HepG2 (cell line): ENCODE measurements around the gene GNG3. TPM values are rescaled to one million over a fixed set of nuclear protein-coding genes. Genes with fewer than 3 reads are reported as not detected.

ENCODE experiments used
- FOXO1 ChIP-seq: sonication (generic); formaldehyde crosslinking; IDR thresholded peaks from 2 replicates; pipeline ENCODE4 v1.4.0; 2020; ENCODE audit warnings: missing genetic modification reagents
- HIVEP1 ChIP-seq: sonication (generic); formaldehyde crosslinking; IDR thresholded peaks from 2 replicates; pipeline ENCODE4 v1.4.0; 2020; ENCODE audit warnings: mild to moderate bottlenecking, missing genetic modification reagents
- HMGA1 ChIP-seq: sonication (generic); formaldehyde crosslinking; conservative IDR thresholded peaks from 2 replicates; pipeline ENCODE4 v1.4.0; 2020; ENCODE audit warnings: missing genetic modification reagents
- HNRNPL ChIP-seq: fragments of 200-400 bp; formaldehyde crosslinking; IDR thresholded peaks from 2 replicates; pipeline ENCODE4 v1.6.1; 2017; ENCODE audit warnings: mild to moderate bottlenecking, low read depth, low read length
- HOXA5 ChIP-seq: sonication (generic); formaldehyde crosslinking; IDR thresholded peaks from 2 replicates; pipeline ENCODE4 v1.4.0; 2020; ENCODE audit warnings: missing genetic modification reagents
- KLF12 ChIP-seq: sonication (generic); formaldehyde crosslinking; IDR thresholded peaks from 2 replicates; pipeline ENCODE4 v1.4.0; 2020; ENCODE audit warnings: missing genetic modification reagents, borderline replicate concordance
- NCOR1 ChIP-seq: fragments of 200-600 bp; sonication (generic); IDR thresholded peaks from 2 replicates; pipeline ENCODE4 v1.7.0; 2017; ENCODE audit warnings: antibody characterized with exemption, low read length, borderline replicate concordance
- PHF21A ChIP-seq: sonication (generic); formaldehyde crosslinking; IDR thresholded peaks from 2 replicates; pipeline ENCODE4 v1.5.0; 2020; ENCODE audit warnings: mild to moderate bottlenecking, missing genetic modification reagents
- RBFOX2 ChIP-seq: fragments of 200-400 bp; formaldehyde crosslinking; IDR thresholded peaks from 2 replicates; pipeline ENCODE4 v1.6.1; 2017; ENCODE audit warnings: low read depth, mild to moderate bottlenecking, low read length
- RBM22 ChIP-seq: fragments of 200-400 bp; formaldehyde crosslinking; optimal IDR thresholded peaks from 2 replicates; pipeline ENCODE3; 2017; ENCODE audit warnings: mild to moderate bottlenecking, low read length, moderate library complexity
- SAP130 ChIP-seq: IDR thresholded peaks from 2 replicates; pipeline ENCODE4 v1.6.1; 2016; ENCODE audit warnings: low read depth
- TFDP2 ChIP-seq: sonication (generic); formaldehyde crosslinking; IDR thresholded peaks from 2 replicates; pipeline ENCODE4 v1.4.0; 2020; ENCODE audit warnings: missing genetic modification reagents
- ZNF143 ChIP-seq: sonication (generic); formaldehyde crosslinking; IDR thresholded peaks from 2 replicates; pipeline ENCODE4 v1.4.0; 2020; ENCODE audit warnings: missing genetic modification reagents
- ZNF232 ChIP-seq: sonication (generic); formaldehyde crosslinking; IDR thresholded peaks from 2 replicates; pipeline ENCODE4 v1.4.0; 2020; ENCODE audit warnings: missing genetic modification reagents, borderline replicate concordance
- ZNF431 ChIP-seq: sonication (generic); formaldehyde crosslinking; IDR thresholded peaks from 2 replicates; pipeline ENCODE4 v1.9.0; 2022; ENCODE audit warnings: missing genetic modification reagents, low read depth, mild to moderate bottlenecking, borderline replicate concordance
- ZNF44 ChIP-seq: sonication (generic); formaldehyde crosslinking; IDR thresholded peaks from 2 replicates; pipeline ENCODE4 v1.5.1; 2020; ENCODE audit warnings: mild to moderate bottlenecking, missing genetic modification reagents
- ZNF451 ChIP-seq: sonication (generic); formaldehyde crosslinking; IDR thresholded peaks from 2 replicates; pipeline ENCODE4 v1.5.0; 2020; ENCODE audit warnings: mild to moderate bottlenecking, missing genetic modification reagents
- ZNF577 ChIP-seq: sonication (generic); formaldehyde crosslinking; IDR thresholded peaks from 2 replicates; pipeline ENCODE4 v1.4.0; 2020; ENCODE audit warnings: mild to moderate bottlenecking, low read depth, missing genetic modification reagents, borderline replicate concordance
- polyA plus RNA-seq, 8 experiments: library from polyadenylated mRNA; depleted of rRNA in 3 of 8; stranded (reverse) in 7 of 8; unstranded in 1 of 8; fragments of >200 nt; fragmentation: Illumina TruSeq in 4 of 8; extraction: Trizol in 4 of 8; gene quantifications; 2 replicates each; pipeline versions ENCODE4 v1.2.1 to v1.2.3, GENCODE V29; 2011 to 2016; ENCODE audit warnings: low read depth in 4 of 8, missing spikeins in 1 of 8, mixed read lengths in 1 of 8; ENCODE audit not compliant: insufficient read depth in 1 of 8
- total RNA-seq, 5 experiments: library from RNA; depleted of rRNA; stranded (reverse); fragments of >200 nt; fragmentation: Illumina TruSeq; extraction: Trizol; gene quantifications; 2 replicates each; pipeline ENCODE4 v1.2.3, GENCODE V29; 2016; ENCODE audit warnings: low read depth in 1 of 5
- TF ChIP-seq, protein P1 (sequence below): sonication (generic); formaldehyde crosslinking; IDR thresholded peaks from 2 replicates; pipeline ENCODE4 v1.5.0; 2020; ENCODE audit warnings: mild to moderate bottlenecking, missing genetic modification reagents
- TF ChIP-seq, protein P2 (sequence below): sonication (generic); formaldehyde crosslinking; IDR thresholded peaks from 2 replicates; pipeline ENCODE4 v1.4.0; 2020; ENCODE audit warnings: missing genetic modification reagents
- TF ChIP-seq, protein P3 (sequence below): sonication (generic); formaldehyde crosslinking; IDR thresholded peaks from 2 replicates; pipeline ENCODE4 v1.5.1; 2020; ENCODE audit warnings: missing genetic modification reagents, mild to moderate bottlenecking, borderline replicate concordance
- TF ChIP-seq, protein P4 (sequence below): sonication (generic); formaldehyde crosslinking; IDR thresholded peaks from 2 replicates; pipeline ENCODE4 v1.8.1; 2023; ENCODE audit warnings: mild to moderate bottlenecking, missing genetic modification reagents

The GNG3 gene
- total and polyA plus RNA-seq, 2 of the 13 experiments (the other 11 are each of a cell fraction or from before 2014, with no cell fraction given) = not detected

GRCh38 chr11:62666259-62666926, 41.1 kb upstream of the GNG3 start (continued):
- no peak for TF ChIP-seq NCOR1
- TF ChIP-seq, protein P1, sequence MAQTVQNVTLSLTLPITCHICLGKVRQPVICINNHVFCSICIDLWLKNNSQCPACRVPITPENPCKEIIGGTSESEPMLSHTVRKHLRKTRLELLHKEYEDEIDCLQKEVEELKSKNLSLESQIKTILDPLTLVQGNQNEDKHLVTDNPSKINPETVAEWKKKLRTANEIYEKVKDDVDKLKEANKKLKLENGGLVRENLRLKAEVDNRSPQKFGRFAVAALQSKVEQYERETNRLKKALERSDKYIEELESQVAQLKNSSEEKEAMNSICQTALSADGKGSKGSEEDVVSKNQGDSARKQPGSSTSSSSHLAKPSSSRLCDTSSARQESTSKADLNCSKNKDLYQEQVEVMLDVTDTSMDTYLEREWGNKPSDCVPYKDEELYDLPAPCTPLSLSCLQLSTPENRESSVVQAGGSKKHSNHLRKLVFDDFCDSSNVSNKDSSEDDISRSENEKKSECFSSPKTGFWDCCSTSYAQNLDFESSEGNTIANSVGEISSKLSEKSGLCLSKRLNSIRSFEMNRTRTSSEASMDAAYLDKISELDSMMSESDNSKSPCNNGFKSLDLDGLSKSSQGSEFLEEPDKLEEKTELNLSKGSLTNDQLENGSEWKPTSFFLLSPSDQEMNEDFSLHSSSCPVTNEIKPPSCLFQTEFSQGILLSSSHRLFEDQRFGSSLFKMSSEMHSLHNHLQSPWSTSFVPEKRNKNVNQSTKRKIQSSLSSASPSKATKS (CRISPR knock-in tag) = no peak
- no peak for TF ChIP-seq ZNF577 (CRISPR knock-in tag)
- TF ChIP-seq, protein P2, sequence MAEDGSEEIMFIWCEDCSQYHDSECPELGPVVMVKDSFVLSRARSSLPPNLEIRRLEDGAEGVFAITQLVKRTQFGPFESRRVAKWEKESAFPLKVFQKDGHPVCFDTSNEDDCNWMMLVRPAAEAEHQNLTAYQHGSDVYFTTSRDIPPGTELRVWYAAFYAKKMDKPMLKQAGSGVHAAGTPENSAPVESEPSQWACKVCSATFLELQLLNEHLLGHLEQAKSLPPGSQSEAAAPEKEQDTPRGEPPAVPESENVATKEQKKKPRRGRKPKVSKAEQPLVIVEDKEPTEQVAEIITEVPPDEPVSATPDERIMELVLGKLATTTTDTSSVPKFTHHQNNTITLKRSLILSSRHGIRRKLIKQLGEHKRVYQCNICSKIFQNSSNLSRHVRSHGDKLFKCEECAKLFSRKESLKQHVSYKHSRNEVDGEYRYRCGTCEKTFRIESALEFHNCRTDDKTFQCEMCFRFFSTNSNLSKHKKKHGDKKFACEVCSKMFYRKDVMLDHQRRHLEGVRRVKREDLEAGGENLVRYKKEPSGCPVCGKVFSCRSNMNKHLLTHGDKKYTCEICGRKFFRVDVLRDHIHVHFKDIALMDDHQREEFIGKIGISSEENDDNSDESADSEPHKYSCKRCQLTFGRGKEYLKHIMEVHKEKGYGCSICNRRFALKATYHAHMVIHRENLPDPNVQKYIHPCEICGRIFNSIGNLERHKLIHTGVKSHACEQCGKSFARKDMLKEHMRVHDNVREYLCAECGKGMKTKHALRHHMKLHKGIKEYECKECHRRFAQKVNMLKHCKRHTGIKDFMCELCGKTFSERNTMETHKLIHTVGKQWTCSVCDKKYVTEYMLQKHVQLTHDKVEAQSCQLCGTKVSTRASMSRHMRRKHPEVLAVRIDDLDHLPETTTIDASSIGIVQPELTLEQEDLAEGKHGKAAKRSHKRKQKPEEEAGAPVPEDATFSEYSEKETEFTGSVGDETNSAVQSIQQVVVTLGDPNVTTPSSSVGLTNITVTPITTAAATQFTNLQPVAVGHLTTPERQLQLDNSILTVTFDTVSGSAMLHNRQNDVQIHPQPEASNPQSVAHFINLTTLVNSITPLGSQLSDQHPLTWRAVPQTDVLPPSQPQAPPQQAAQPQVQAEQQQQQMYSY (CRISPR knock-in tag) = no peak
- TF ChIP-seq RBFOX2 = no peak; the same call in 1 of the 2 replicates
- TF ChIP-seq PHF21A (CRISPR knock-in tag) = no peak
- peak; percentile 37; the same call in 1 of the 2 replicates for TF ChIP-seq ZNF143
- peak; percentile 79 for TF ChIP-seq RBM22
- TF ChIP-seq, protein P3, sequence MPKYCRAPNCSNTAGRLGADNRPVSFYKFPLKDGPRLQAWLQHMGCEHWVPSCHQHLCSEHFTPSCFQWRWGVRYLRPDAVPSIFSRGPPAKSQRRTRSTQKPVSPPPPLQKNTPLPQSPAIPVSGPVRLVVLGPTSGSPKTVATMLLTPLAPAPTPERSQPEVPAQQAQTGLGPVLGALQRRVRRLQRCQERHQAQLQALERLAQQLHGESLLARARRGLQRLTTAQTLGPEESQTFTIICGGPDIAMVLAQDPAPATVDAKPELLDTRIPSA (CRISPR knock-in tag) = no peak
- TF ChIP-seq FOXO1 (CRISPR knock-in tag) = no peak
- TF ChIP-seq HOXA5 = 0 out of 2 replicates have a peak, but pooled peaks have one; percentile 54
- TF ChIP-seq ZNF451 (CRISPR knock-in tag) = no peak
- TF ChIP-seq ZNF44 (CRISPR knock-in tag) = no peak
- no peak for TF ChIP-seq ZNF431 (CRISPR knock-in tag)
- TF ChIP-seq ZNF232 = 0 out of 2 replicates have a peak, but pooled peaks have one; percentile 50
- TF ChIP-seq, protein P4, sequence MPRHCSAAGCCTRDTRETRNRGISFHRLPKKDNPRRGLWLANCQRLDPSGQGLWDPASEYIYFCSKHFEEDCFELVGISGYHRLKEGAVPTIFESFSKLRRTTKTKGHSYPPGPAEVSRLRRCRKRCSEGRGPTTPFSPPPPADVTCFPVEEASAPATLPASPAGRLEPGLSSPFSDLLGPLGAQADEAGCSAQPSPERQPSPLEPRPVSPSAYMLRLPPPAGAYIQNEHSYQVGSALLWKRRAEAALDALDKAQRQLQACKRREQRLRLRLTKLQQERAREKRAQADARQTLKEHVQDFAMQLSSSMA (CRISPR knock-in tag) = no peak
- no peak for TF ChIP-seq SAP130 (CRISPR knock-in tag)
- 0 out of 2 replicates have a peak, but pooled peaks have one; percentile 43 for TF ChIP-seq HNRNPL
- TF ChIP-seq TFDP2 (CRISPR knock-in tag) = no peak
- TF ChIP-seq HIVEP1 = no peak
- TF ChIP-seq KLF12 = no peak
- no peak for TF ChIP-seq HMGA1 (CRISPR knock-in tag)
